Measurements from ENCODE around the gene CASK.

- TF ChIP-seq, protein P1, sequence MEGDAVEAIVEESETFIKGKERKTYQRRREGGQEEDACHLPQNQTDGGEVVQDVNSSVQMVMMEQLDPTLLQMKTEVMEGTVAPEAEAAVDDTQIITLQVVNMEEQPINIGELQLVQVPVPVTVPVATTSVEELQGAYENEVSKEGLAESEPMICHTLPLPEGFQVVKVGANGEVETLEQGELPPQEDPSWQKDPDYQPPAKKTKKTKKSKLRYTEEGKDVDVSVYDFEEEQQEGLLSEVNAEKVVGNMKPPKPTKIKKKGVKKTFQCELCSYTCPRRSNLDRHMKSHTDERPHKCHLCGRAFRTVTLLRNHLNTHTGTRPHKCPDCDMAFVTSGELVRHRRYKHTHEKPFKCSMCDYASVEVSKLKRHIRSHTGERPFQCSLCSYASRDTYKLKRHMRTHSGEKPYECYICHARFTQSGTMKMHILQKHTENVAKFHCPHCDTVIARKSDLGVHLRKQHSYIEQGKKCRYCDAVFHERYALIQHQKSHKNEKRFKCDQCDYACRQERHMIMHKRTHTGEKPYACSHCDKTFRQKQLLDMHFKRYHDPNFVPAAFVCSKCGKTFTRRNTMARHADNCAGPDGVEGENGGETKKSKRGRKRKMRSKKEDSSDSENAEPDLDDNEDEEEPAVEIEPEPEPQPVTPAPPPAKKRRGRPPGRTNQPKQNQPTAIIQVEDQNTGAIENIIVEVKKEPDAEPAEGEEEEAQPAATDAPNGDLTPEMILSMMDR (IDR thresholded peaks at IDR 0.05), result no peak
- TF ChIP-seq POLR2A (IDR thresholded peaks at IDR 0.05), result no peak
These were observed 85.9 kb downstream of the CASK start for GRCh38 chrX:41837270-41837944.

Data from right lobe of liver (tissue), 4 donors.